8988T (cell line): ENCODE data around the gene HADHA.
"Not testable (repeated sequence)": the region's sequence is repeated elsewhere in the genome, so short reads cannot be mapped to it uniquely, and the experiment has no call there.

Experiments used
- DNase-seq: peaks from one replicate; pipeline ENCODE4 v3.0.0; 2011

Gene HADHA

GRCh38 chr2:26172871-26173775 lies 71.3 kb downstream of the HADHA start, which contains the start of gene GAREM2:
TSS of gene GAREM2 (plus strand) at chr2:26173088. CDS start at chr2:26173221, 133 bp downstream.
- peak; percentile 86 for DNase-seq

GRCh38 chr2:26172189-26172870 lies 72.1 kb downstream of the HADHA start:
- DNase-seq, result peak; percentile 57

- DNase-seq, result no peak
Observed at GRCh38 chr2:26170795-26171194, 73.6 kb downstream of the HADHA start.

GRCh38 chr2:26169681-26170414 lies 74.6 kb downstream of the HADHA start:
- DNase-seq, result no peak

- DNase-seq, result no peak
Observed at GRCh38 chr2:26169226-26169625, 75.2 kb downstream of the HADHA start.

- no peak for DNase-seq
Observed at GRCh38 chr2:26168785-26169184, 75.6 kb downstream of the HADHA start.

- not testable (repeated sequence) for DNase-seq
Observed at GRCh38 chr2:26166541-26166940, 77.9 kb downstream of the HADHA start.

GRCh38 chr2:26165403-26165802 lies 79.0 kb downstream of the HADHA start:
- DNase-seq, result no peak

- DNase-seq, result no peak
Observed at GRCh38 chr2:26164641-26165211, 79.7 kb downstream of the HADHA start.

- no peak for DNase-seq
Observed at GRCh38 chr2:26164231-26164630, 80.2 kb downstream of the HADHA start.

GRCh38 chr2:26162963-26163362 lies 81.5 kb downstream of the HADHA start:
- no peak for DNase-seq

- DNase-seq, result no peak
Observed at GRCh38 chr2:26161926-26162325, 82.5 kb downstream of the HADHA start.

- DNase-seq, result no peak
Observed at GRCh38 chr2:26157580-26157979, 86.9 kb downstream of the HADHA start.

- no peak for DNase-seq
Observed at GRCh38 chr2:26150243-26150642, 94.2 kb downstream of the HADHA start.

- DNase-seq, result no peak
Observed at GRCh38 chr2:26148501-26148900, 95.9 kb downstream of the HADHA start.

- DNase-seq, result no peak
Observed at GRCh38 chr2:26144953-26145680, 99.3 kb downstream of the HADHA start.

GRCh38 chr2:26144031-26144430 lies 100.4 kb downstream of the HADHA start:
- DNase-seq, result no peak

- DNase-seq, result no peak
Observed at GRCh38 chr2:26141145-26141769, 103.2 kb downstream of the HADHA start.
